ENCODE measurements around the gene SLC8B1. TPM values are rescaled to one million over a fixed set of nuclear protein-coding genes. Genes with fewer than 3 reads are reported as not detected.
A peak's percentile ranks its signal among the peaks of the same experiment; 100 is the strongest.

Gene SLC8B1
- total RNA-seq, 4 donors from 2014 or later, result 20.9 to 44.2 (median 29.8) TPM

DNA sequence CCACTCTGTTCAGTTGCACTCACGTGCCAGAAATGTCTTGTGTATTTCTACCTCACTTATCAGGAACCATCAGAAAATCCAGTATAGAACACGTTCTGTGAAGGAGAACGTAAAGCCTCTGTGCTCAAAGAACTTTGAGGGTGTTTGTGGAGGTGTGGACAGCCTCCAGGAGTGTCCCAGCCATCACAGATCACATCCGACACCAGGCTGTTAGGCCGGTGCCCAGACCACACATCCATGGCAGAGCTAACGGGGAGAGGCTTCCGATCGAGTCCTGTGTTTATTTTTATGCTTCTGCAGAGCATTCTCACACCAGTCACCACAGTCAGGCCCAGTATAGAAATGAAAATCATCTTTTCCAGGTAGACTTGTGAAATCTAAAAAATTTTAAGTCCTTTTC lies 60.1 kb downstream of the SLC8B1 start:
- H3K4me3 ChIP-seq, result no peak overlapping the region
- ATAC-seq, result no peak
- H3K4me1 ChIP-seq, result peaks cover 0 to 30% (median 10%) of the 10 kb centered on the region in 3 donors
- no peaks in the 10 kb centered on the region for H3K9me3 ChIP-seq
- peaks cover 0 to 93% of the 10 kb centered on the region in 2 donors for H3K36me3 ChIP-seq
- WGBS, 2 donors (ENCODE audit: low coverage in 1 of 2), result 91 to 93% methylated on average over 8 of the region's 8 CpGs
- TF ChIP-seq, protein P1, sequence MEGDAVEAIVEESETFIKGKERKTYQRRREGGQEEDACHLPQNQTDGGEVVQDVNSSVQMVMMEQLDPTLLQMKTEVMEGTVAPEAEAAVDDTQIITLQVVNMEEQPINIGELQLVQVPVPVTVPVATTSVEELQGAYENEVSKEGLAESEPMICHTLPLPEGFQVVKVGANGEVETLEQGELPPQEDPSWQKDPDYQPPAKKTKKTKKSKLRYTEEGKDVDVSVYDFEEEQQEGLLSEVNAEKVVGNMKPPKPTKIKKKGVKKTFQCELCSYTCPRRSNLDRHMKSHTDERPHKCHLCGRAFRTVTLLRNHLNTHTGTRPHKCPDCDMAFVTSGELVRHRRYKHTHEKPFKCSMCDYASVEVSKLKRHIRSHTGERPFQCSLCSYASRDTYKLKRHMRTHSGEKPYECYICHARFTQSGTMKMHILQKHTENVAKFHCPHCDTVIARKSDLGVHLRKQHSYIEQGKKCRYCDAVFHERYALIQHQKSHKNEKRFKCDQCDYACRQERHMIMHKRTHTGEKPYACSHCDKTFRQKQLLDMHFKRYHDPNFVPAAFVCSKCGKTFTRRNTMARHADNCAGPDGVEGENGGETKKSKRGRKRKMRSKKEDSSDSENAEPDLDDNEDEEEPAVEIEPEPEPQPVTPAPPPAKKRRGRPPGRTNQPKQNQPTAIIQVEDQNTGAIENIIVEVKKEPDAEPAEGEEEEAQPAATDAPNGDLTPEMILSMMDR (IDR thresholded peaks at IDR 0.05), result no peak
- TF ChIP-seq POLR2AphosphoS5 (IDR thresholded peaks at IDR 0.05) (no peak), EP300 (IDR thresholded peaks at IDR 0.05) (no peak), POLR2A (IDR thresholded peaks at IDR 0.05) (no peak)
- no peaks in the 10 kb centered on the region for H3K27me3 ChIP-seq
- H3K27ac ChIP-seq, result no peak overlapping the region

- Histone ChIP-seq H3K27me3 (no peaks in the 10 kb centered on the region), H3K9me3 (no peaks in the 10 kb centered on the region), H3K4me1 (peaks cover 0 to 30% (median 10%) of the 10 kb centered on the region in 3 donors), H3K36me3 (peaks cover 0 to 96% of the 10 kb centered on the region in 2 donors), H3K27ac (peak overlapping the region in 3 of 4 donors; percentile 45 to 77 (median 72)), H3K4me3 (no peak overlapping the region)
- WGBS, 2 donors (ENCODE audit: low coverage in 1 of 2), result 72 to 85% methylated on average over 2 to 6 of the region's 13 CpGs
- ATAC-seq, result no peak
- TF ChIP-seq EP300 (IDR thresholded peaks at IDR 0.05), result no peak
These were observed 61.7 kb downstream of the SLC8B1 start for GRCh38 chr12:113273053-113273725.

- peak; percentile 94 for ATAC-seq
- Histone ChIP-seq H3K27me3 (no peaks in the 10 kb centered on the region), H3K36me3 (peaks cover 0 to 96% of the 10 kb centered on the region in 2 donors), H3K4me3 (no peak overlapping the region), H3K27ac (peak overlapping the region in 3 of 4 donors; percentile 72 to 80 (median 77)), H3K4me1 (peaks cover 0 to 30% (median 10%) of the 10 kb centered on the region in 3 donors), H3K9me3 (no peaks in the 10 kb centered on the region)
- 36 to 76% methylated on average over 4 to 9 of the region's 12 CpGs for WGBS, 2 donors (ENCODE audit: low coverage in 1 of 2)
- TF ChIP-seq POLR2AphosphoS5 (IDR thresholded peaks at IDR 0.05), result peak; percentile 64
- TF ChIP-seq, protein P1 (IDR thresholded peaks at IDR 0.05), result no peak
These were observed 62.9 kb downstream of the SLC8B1 start for GRCh38 chr12:113271853-113272561.

DNA sequence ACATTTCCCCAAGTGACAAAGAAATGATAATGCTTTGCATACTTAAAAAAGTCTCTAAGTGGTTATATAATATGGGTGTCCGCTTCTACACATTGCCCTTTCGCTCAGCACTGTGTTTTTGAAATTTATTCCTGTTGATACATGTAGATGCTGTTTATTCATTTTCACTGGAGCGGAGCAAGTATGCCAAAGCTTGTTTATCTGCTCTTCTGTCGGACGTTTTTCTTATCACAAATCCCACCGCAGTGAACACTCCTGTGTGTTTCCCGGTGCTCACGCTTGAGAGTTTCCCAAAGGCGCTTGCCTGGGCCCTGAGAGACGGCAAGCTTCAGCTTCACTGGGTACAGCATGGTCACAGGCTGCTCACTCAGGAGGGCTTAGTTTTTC lies 63.5 kb downstream of the SLC8B1 start:
- H3K36me3 ChIP-seq, result peaks cover 0 to 96% of the 10 kb centered on the region in 2 donors
- H3K27me3 ChIP-seq, result no peaks in the 10 kb centered on the region
- TF ChIP-seq, protein P1 (IDR thresholded peaks at IDR 0.05), result no peak
- TF ChIP-seq POLR2AphosphoS5 (IDR thresholded peaks at IDR 0.05), result no peak
- TF ChIP-seq POLR2A (IDR thresholded peaks at IDR 0.05), result no peak
- no peak for TF ChIP-seq EP300 (IDR thresholded peaks at IDR 0.05)
- peaks cover 0 to 30% (median 10%) of the 10 kb centered on the region in 3 donors for H3K4me1 ChIP-seq
- H3K4me3 ChIP-seq, result no peak overlapping the region
- ATAC-seq, result no peak
- WGBS, 2 donors (ENCODE audit: low coverage in 1 of 2), result 59 to 92% methylated on average over 4 to 8 of the region's 10 CpGs
- H3K27ac ChIP-seq, result peak overlapping the region in 3 of 4 donors; percentile 72 to 80 (median 77)
- H3K9me3 ChIP-seq, result no peaks in the 10 kb centered on the region

- Histone ChIP-seq H3K4me1 (peaks cover 0 to 30% (median 10%) of the 10 kb centered on the region in 3 donors), H3K36me3 (peaks cover 0 to 96% of the 10 kb centered on the region in 2 donors), H3K4me3 (no peak overlapping the region), H3K27ac (peak overlapping the region in 2 of 4 donors; percentile 72 to 77), H3K9me3 (no peaks in the 10 kb centered on the region), H3K27me3 (no peaks in the 10 kb centered on the region)
- 88 to 100% methylated on average over 5 to 11 of the region's 11 CpGs for WGBS, 2 donors (ENCODE audit: low coverage in 1 of 2)
- no peak for ATAC-seq
- TF ChIP-seq, protein P1 (IDR thresholded peaks at IDR 0.05), result no peak
- TF ChIP-seq EP300 (IDR thresholded peaks at IDR 0.05) (no peak), POLR2A (IDR thresholded peaks at IDR 0.05) (no peak), POLR2AphosphoS5 (IDR thresholded peaks at IDR 0.05) (no peak)
These were observed 64.2 kb downstream of the SLC8B1 start for GRCh38 chr12:113270709-113271009.
